Subcutaneous abdominal adipose tissue (tissue), 5 donors: Measurements from ENCODE around the gene DGAT2.

Experiments used
- H3K27ac ChIP-seq: one replicate; pipeline ENCODE4 v1.7.0; 2013; ENCODE audit warnings: low read depth, mild to moderate bottlenecking, inconsistent platforms, low read length, moderate library complexity
- H3K27me3 ChIP-seq, 5 donors: one replicate each; pipeline ENCODE4 v1.7.0; 2013; ENCODE audit warnings: low read length in 5 of 5, inconsistent platforms in 1 of 5; ENCODE audit not compliant: control insufficient read depth in 5 of 5, insufficient read depth in 4 of 5
- H3K36me3 ChIP-seq, 5 donors: one replicate each; pipeline ENCODE4 v1.7.0; 2013; ENCODE audit warnings: low read length in 5 of 5; ENCODE audit not compliant: control insufficient read depth in 5 of 5, insufficient read depth in 5 of 5
- H3K4me1 ChIP-seq, 5 donors: one replicate each; pipeline ENCODE4 v1.7.0; 2013; ENCODE audit warnings: low read length in 5 of 5, mild to moderate bottlenecking in 3 of 5, moderate library complexity in 1 of 5; ENCODE audit not compliant: control insufficient read depth in 5 of 5, insufficient read depth in 5 of 5
- H3K4me3 ChIP-seq, 5 donors: one replicate each; pipeline ENCODE4 v1.7.0; 2013; ENCODE audit warnings: low read length in 5 of 5, low read depth in 1 of 5
- H3K9ac ChIP-seq, 5 donors: one replicate each; pipeline ENCODE4 v1.7.0; 2013; ENCODE audit warnings: low read length in 5 of 5, mild to moderate bottlenecking in 4 of 5, moderate library complexity in 3 of 5
- H3K9me3 ChIP-seq, 5 donors: one replicate each; pipeline ENCODE4 v1.7.0; 2013; ENCODE audit warnings: low read length in 5 of 5; ENCODE audit not compliant: control insufficient read depth in 5 of 5
- donor health status: healthy.
- donor health status: healthy.
- donor health status: healthy.
- donor health status: healthy.
- donor health status: healthy.

Gene DGAT2

DNA sequence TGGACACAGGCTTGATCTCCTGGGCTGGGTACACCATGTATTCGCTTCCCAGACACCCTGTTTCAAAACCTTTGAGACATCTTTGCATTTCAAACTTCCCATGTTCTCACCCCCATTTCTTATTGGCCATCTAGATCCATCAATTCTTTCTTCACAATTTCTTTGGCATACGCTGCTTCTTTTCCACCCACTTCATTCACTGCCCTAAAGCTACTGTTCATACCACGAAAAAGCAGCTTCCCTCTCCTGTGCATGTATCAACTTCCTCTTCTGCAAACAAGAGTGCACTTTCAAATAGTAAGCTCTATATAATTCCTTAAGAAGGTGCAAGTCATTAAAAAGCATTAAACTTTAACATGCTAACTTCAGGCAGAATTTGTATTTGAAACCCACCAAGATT is 67.8 kb downstream of the DGAT2 start:
- peaks cover 0 to 11% (median 3%) of the 10 kb centered on the region in 5 donors for H3K36me3 ChIP-seq
- no peaks in the 10 kb centered on the region for H3K9me3 ChIP-seq
- H3K4me3 ChIP-seq = no peak overlapping the region
- no peak overlapping the region for H3K27ac ChIP-seq
- H3K27me3 ChIP-seq = no peaks in the 10 kb centered on the region
- H3K9ac ChIP-seq = no peak overlapping the region
- H3K4me1 ChIP-seq = peaks cover 0 to 54% (median 38%) of the 10 kb centered on the region in 5 donors

GRCh38 chr11:75839851-75840250 is 71.3 kb downstream of the DGAT2 start:
- no peak overlapping the region for H3K4me3 ChIP-seq
- H3K27me3 ChIP-seq = no peaks in the 10 kb centered on the region
- peak overlapping the region; percentile 82 for H3K27ac ChIP-seq
- H3K9me3 ChIP-seq = no peaks in the 10 kb centered on the region
- H3K9ac ChIP-seq = peak overlapping the region in 3 of 5 donors; percentile 11 to 64 (median 30)
- H3K4me1 ChIP-seq = peaks cover 0 to 46% (median 34%) of the 10 kb centered on the region in 5 donors
- H3K36me3 ChIP-seq = peaks cover 0 to 8% (median 3%) of the 10 kb centered on the region in 5 donors

DNA sequence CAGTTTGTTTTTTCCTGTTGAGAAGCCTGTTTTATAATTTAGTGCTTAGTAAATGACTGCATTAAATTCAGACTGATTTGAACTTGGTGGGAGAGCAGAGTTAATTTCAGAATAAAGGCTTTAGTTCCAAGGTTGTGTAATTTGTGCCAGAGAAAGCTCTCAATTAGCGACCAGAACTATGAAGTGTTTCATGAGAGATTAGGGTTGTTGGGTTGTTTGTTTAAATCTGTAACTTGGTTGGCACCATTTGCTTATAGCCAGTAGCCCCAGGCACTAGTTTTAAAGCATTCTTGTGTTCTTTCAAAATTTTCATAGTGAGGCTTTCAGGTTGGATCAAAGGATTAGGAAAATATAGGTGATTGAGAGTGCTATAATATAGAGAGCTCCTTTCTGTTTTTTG is 71.9 kb downstream of the DGAT2 start:
- no peaks in the 10 kb centered on the region for H3K9me3 ChIP-seq
- H3K27me3 ChIP-seq = no peaks in the 10 kb centered on the region
- peak overlapping the region in 1 of 5 donors; percentile 10 for H3K4me3 ChIP-seq
- H3K4me1 ChIP-seq = peaks cover 0 to 46% (median 34%) of the 10 kb centered on the region in 5 donors
- peak overlapping the region in 3 of 5 donors; percentile 11 to 64 (median 30) for H3K9ac ChIP-seq
- peak overlapping the region; percentile 82 for H3K27ac ChIP-seq
- H3K36me3 ChIP-seq = peaks cover 0 to 8% (median 3%) of the 10 kb centered on the region in 5 donors

DNA sequence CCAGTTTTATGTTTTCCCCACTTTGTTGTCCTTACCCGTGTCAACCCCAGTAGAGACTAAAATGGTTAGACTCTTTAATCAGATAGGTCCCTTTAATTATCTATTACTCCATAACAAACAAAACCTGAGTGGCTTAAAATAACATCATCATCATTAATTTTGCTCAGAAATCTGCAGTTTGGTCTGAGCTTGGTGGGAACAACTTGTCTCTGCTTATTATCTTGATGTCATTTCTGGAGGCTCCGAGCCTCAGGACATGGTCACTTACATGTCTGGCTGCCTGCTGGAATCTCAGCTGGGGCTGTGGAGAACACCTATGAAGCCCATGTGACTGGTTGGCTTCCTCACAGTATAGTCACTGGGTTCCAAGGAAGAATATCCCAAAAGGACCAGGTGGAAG is 73.2 kb downstream of the DGAT2 start:
- Histone ChIP-seq H3K27me3 (no peaks in the 10 kb centered on the region), H3K27ac (peak overlapping the region; percentile 82), H3K9me3 (no peaks in the 10 kb centered on the region), H3K9ac (no peak overlapping the region), H3K36me3 (peaks cover 0 to 8% (median 3%) of the 10 kb centered on the region in 5 donors), H3K4me3 (no peak overlapping the region), H3K4me1 (peaks cover 0 to 39% (median 29%) of the 10 kb centered on the region in 5 donors)

- H3K4me1 ChIP-seq = peaks cover 0 to 22% (median 14%) of the 10 kb centered on the region in 5 donors
- H3K27me3 ChIP-seq = no peaks in the 10 kb centered on the region
- no peak overlapping the region for H3K9ac ChIP-seq
- H3K9me3 ChIP-seq = no peaks in the 10 kb centered on the region
- H3K36me3 ChIP-seq = no peaks in the 10 kb centered on the region
- H3K4me3 ChIP-seq = no peak overlapping the region
- H3K27ac ChIP-seq = no peak overlapping the region
Observed at GRCh38 chr11:75845324-75845723, 76.7 kb downstream of the DGAT2 start.

DNA sequence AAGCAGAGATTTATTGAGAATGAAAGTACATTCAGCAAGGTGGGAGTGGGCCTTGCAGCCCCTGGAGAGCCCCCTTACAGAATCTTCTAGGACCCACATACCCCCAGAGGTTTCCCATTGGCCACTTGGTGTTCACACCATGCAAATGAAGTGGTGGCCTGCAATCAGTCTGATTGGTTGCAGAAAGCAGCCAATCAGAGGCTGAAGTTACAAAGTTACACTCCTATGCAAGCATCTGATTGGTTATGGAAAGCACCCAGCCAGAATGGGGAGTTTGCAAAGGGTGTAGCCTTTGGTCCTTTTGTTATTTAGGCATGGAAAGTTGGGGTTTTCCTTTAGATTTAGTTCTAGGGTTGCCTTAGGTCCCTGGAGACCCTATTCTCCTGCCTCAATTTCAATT is 81.3 kb downstream of the DGAT2 start:
- Histone ChIP-seq H3K27me3 (no peaks in the 10 kb centered on the region), H3K4me1 (peaks cover 3 to 23% (median 21%) of the 10 kb centered on the region in 5 donors), H3K36me3 (peaks cover 2 to 14% (median 8%) of the 10 kb centered on the region in 5 donors), H3K9me3 (no peaks in the 10 kb centered on the region), H3K4me3 (no peak overlapping the region), H3K27ac (peak overlapping the region; percentile 86), H3K9ac (no peak overlapping the region)

DNA sequence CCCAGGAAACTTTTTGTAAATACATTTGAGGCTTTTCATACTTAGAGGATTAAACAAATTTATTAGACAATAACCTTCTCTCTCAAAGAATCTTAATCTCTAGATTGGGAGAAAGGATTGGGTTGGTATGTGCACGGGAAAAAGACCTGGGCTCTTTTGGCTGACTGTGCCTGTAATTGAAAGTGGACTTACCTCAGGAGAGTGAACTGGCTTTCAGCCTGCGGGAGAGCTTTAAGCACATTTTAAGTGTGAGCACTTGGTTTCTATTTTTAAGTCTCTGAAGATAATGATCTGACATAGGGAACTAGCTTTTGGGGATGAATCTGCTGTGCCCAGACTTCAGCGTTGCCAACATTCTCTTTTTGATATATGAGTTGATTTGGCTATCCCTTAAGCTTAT is 82.2 kb downstream of the DGAT2 start:
- no peaks in the 10 kb centered on the region for H3K9me3 ChIP-seq
- no peaks in the 10 kb centered on the region for H3K27me3 ChIP-seq
- H3K36me3 ChIP-seq = peaks cover 2 to 14% (median 8%) of the 10 kb centered on the region in 5 donors
- peaks cover 3 to 26% (median 23%) of the 10 kb centered on the region in 5 donors for H3K4me1 ChIP-seq
- peak overlapping the region; percentile 86 for H3K27ac ChIP-seq
- H3K9ac ChIP-seq = peak overlapping the region in 3 of 5 donors; percentile 11 to 69 (median 27)
- H3K4me3 ChIP-seq = no peak overlapping the region
